SH-SY5Y (cell line): ENCODE results near the gene PAPSS2.

Experiments used
- GATA2 ChIP-seq: IDR thresholded peaks from 2 replicates; pipeline ENCODE4 v1.6.1; 2011; ENCODE audit warnings: mild to moderate bottlenecking, low read depth, low read length
- GATA3 ChIP-seq: IDR thresholded peaks from 2 replicates; pipeline ENCODE4 v1.6.1; 2011; ENCODE audit warnings: low read depth, mild to moderate bottlenecking, low read length, moderate library complexity

DNA sequence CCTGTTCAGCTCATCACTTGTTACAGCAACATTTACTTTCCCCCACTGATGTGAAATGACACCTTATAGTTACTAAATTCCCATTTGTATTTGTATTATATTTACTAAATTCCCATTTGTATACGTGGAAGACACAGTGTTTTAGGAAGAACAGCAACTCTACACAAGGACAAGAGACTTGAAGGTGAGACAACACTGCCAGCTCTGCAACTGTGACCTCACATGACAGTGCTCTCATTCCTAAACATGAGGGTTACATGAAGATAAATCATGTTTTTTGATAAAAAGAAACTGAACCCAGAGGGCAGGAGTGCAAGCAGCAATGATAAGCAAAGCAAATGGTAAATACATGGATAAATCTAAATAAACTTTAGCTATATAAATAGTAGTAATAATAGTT, 98.0 kb downstream of the PAPSS2 start:
- TF ChIP-seq GATA3 = no peak
- TF ChIP-seq GATA2 = no peak
